GM12873 (cell line): ENCODE data around the gene TRPC4AP.

ENCODE experiments used
- TF ChIP-seq, protein P1 (sequence below): IDR thresholded peaks from 2 replicates; pipeline ENCODE4 v1.5.1; 2012; ENCODE audit warnings: low read depth, mild to moderate bottlenecking, moderate library complexity, low read length, control low read depth; ENCODE audit not compliant: insufficient read depth; ENCODE audit errors: missing control alignments

Gene TRPC4AP

DNA sequence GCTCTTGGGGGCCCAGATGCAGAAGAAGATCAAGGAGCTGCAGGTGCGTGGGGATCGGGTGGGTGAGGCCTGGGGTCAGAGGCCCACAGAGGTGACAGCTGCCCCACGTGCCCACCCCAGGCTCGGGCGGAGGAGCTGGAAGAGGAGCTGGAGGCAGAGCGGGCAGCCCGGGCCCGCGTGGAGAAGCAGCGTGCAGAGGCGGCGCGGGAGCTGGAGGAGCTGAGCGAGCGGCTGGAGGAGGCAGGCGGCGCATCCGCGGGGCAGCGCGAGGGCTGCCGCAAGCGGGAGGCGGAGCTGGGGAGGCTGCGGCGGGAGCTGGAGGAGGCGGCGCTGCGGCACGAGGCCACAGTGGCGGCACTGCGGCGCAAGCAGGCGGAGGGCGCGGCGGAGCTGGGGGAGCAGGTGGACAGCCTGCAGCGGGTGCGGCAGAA is 95.5 kb downstream of the TRPC4AP start:
- TF ChIP-seq, protein P1, sequence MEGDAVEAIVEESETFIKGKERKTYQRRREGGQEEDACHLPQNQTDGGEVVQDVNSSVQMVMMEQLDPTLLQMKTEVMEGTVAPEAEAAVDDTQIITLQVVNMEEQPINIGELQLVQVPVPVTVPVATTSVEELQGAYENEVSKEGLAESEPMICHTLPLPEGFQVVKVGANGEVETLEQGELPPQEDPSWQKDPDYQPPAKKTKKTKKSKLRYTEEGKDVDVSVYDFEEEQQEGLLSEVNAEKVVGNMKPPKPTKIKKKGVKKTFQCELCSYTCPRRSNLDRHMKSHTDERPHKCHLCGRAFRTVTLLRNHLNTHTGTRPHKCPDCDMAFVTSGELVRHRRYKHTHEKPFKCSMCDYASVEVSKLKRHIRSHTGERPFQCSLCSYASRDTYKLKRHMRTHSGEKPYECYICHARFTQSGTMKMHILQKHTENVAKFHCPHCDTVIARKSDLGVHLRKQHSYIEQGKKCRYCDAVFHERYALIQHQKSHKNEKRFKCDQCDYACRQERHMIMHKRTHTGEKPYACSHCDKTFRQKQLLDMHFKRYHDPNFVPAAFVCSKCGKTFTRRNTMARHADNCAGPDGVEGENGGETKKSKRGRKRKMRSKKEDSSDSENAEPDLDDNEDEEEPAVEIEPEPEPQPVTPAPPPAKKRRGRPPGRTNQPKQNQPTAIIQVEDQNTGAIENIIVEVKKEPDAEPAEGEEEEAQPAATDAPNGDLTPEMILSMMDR: no peak

GRCh38 chr20:34996243-34997028 is 96.2 kb downstream of the TRPC4AP start:
- TF ChIP-seq, protein P1: no peak

DNA sequence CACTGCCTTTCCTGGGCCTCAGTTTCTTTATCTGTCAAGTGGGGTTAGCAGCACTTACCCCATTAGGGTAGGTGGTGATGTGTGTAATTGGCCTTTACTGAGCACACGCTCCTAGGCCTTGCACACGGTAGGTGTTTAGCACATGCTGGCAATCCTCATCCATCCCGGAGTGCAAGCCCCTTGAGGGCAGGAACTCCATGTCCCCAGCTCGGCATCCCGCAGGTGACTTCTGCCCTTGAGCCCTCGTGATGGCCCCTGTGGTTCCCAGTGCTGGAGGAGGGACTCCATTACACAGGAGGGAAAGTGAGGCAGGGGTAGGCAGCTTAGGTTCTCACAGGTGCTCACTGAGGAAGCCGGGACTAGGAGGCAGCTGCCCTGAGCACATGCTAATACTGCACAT is 96.9 kb downstream of the TRPC4AP start:
- TF ChIP-seq, protein P1: no peak

DNA sequence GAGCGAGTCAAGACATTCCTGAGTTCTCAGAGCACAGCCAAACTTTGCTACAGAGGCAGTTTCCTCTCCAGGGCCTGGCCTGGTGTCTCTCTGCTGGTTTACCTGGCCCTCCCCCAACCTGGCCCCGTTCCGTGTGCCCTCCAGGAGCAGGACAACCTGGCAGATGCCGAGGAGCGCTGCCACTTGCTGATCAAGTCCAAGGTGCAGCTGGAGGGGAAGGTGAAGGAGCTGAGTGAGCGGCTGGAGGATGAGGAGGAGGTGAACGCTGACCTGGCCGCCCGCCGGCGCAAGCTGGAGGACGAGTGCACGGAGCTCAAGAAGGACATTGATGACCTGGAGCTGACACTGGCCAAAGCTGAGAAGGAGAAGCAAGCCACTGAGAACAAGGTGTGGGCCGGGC is 97.4 kb downstream of the TRPC4AP start:
- TF ChIP-seq, protein P1: no peak

DNA sequence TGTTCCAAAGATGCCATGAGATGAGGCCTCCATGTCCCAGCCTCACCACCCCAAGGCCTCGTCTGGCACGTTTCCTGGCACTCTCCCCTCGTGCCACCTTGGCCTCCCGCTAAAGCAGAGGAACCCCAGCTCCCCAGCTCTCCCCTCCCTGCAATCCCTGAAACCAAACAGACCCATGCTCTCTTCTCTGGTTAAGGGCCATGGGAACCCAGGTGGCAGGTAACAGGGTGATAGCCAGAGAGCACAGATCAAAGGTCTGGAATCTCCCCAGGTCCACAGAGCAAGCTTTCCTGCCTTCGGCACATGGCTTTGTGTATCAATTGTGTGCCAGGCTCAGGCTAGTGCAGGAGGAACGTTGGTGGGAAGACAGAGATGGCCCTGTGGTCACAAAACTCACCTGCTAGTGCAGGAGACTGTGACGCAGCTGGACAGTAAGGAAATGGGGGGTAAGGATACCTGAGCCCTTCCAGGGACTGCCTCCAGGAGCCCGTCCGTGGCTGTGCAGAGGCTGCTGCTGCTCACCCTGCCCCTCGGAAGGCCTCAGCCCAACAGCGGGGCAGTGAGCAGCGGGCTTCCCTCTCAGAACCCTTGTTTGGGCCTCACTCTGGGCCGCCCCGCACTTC is 98.0 kb downstream of the TRPC4AP start:
- TF ChIP-seq, protein P1: no peak

DNA sequence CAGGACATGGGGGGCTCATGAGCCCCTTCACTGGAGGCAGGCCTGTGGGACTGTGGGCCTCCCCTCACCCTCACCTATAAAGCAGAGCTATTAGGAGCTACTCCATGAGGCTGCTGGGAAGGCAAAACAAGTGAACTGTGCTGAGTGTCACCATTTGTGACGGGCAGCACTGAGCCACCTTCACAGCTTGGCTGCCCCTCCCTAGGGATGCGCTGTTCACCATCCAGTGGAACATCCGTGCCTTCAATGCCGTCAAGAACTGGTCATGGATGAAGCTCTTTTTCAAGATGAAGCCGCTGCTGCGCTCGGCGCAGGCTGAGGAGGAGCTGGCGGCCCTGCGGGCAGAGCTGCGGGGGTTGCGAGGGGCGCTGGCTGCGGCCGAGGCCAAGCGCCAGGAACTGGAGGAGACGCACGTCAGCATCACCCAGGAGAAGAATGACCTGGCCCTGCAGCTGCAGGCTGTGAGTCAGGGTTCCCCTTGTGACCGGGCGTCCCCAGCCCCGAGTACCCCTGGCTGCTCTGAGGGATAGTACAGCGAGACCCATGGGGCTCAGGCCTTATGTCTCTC is 98.6 kb downstream of the TRPC4AP start:
- TF ChIP-seq, protein P1: no peak

GRCh38 chr20:34992751-34993417 is 99.7 kb downstream of the TRPC4AP start:
- TF ChIP-seq, protein P1: no peak
